Keratinocyte (primary cell): ENCODE data around the gene MTA1.

Experiments
- EZH2 ChIP-seq: IDR thresholded peaks from one replicate; pipeline ENCODE4 v1.6.1; 2012; ENCODE audit warnings: inconsistent platforms, mild to moderate bottlenecking, low read length, moderate library complexity
- TF ChIP-seq, protein P1 (sequence below), 3 experiments: IDR thresholded peaks in 1 of 3; conservative IDR thresholded peaks in 1 of 3; optimal IDR thresholded peaks in 1 of 3; 2 replicates in 2 of 3; 3 replicates in 1 of 3; pipeline versions ENCODE3 to v1.5.1; 2011; ENCODE audit warnings: low read length in 3 of 3, mild to moderate bottlenecking in 3 of 3, moderate library complexity in 2 of 3, control low read depth in 1 of 3, inconsistent platforms in 1 of 3; ENCODE audit not compliant: insufficient read depth in 2 of 3; ENCODE audit errors: extremely low read depth in 1 of 3

DNA sequence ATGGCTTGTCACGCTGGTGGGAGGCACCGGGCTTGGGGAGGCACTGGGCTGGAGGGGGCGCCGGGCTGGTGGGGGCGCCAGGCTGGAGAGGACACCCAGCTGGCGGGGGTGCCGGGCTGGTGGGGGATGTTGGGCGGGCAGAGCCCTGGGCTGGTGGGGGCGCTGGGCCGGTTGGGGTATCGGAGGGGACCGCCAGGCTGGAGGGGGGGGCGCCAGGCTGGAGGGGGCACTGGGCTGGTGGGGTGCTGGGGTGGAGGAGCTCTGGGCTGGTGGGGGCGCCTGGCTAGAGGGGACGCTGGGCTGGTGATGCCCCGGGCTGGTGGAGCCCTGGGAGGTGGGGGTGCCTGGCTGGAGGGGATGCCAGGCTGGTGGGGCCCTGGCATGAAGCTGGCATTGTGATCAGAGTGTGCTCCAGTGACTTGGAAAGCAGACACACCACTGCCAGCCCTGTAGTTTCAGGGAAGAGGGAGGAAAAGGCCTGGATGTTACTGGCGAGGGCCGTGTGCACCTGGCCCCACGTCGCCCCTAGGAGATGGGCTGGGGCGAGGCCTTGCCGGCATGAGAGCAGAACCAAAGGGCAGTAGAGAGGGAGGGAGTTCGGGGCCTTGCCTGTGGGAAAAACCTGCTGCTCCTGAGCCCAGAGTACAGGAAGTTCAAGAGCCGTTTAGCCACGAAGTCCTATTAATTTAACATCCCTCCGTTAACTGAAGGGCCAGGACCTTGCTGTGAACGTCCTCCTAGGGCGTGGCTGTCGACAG is 84.5 kb downstream of the MTA1 start:
- TF ChIP-seq, protein P1, sequence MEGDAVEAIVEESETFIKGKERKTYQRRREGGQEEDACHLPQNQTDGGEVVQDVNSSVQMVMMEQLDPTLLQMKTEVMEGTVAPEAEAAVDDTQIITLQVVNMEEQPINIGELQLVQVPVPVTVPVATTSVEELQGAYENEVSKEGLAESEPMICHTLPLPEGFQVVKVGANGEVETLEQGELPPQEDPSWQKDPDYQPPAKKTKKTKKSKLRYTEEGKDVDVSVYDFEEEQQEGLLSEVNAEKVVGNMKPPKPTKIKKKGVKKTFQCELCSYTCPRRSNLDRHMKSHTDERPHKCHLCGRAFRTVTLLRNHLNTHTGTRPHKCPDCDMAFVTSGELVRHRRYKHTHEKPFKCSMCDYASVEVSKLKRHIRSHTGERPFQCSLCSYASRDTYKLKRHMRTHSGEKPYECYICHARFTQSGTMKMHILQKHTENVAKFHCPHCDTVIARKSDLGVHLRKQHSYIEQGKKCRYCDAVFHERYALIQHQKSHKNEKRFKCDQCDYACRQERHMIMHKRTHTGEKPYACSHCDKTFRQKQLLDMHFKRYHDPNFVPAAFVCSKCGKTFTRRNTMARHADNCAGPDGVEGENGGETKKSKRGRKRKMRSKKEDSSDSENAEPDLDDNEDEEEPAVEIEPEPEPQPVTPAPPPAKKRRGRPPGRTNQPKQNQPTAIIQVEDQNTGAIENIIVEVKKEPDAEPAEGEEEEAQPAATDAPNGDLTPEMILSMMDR (optimal IDR thresholded peaks at IDR 0.05 in 1 of 3, IDR thresholded peaks at IDR 0.05 in 1 of 3, conservative IDR thresholded peaks at IDR 0.05 in 1 of 3; ENCODE audit: extremely low read depth in 1 of 3, insufficient read depth in 2 of 3, low read length in 3 of 3): no peak
- TF ChIP-seq EZH2: no peak
